ENCODE data around the gene ADAMTS16. TPM values are rescaled to one million over a fixed set of nuclear protein-coding genes. Genes with fewer than 3 reads are reported as not detected.

The ADAMTS16 gene
- total and polyA plus RNA-seq, 9 of the 15 experiments (the other 6 are each of a cell fraction or from before 2014, with no cell fraction given): not detected

DNA sequence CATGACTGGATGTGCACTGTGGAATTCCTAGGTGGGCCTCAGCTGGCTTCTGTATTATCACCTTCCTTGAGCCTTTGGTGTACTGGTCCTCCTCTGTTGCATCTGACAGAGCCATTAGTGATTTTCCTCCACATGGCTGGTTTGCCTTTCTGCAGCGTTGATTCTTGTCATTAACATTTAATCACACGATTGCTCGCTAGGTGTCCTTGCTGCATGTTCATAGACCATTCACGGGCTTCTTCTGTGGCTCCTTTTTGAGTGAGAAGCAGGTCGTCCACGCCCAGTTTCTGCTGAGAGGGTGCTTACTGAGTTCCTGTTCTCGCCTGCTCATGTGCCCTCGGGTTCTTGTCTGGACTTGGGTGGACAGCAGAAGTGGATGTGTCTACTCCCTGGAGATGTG is 29.3 kb downstream of the ADAMTS16 start (continued):
- TF ChIP-seq YY1 (IDR thresholded peaks at IDR 0.05; ENCODE audit: borderline replicate concordance in 1 of 3, control insufficient read depth in 1 of 3, extremely low read depth in 1 of 3, insufficient read depth in 3 of 3, insufficient read length in 1 of 3, insufficient replicate concordance in 2 of 3, low read depth in 1 of 3, low read length in 2 of 3): no peak

DNA sequence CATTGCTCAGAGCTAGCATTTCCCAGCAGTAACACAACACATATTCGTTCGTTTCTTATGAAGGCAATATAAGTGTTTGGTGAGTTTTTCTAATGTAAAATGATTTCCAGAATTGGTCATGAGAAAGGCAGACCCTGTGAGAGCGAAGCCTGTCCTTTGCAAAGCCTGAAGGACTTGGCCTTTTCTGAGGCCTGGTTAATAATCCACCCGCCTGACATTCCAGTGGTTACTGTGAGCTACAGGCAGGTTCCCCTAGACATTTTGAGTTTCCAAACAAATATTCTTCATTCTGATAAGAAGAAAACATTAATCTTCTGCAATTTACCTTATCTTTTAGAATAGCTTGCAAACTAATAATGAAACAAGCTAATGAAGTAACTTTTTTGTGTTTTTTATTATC is 38.0 kb downstream of the ADAMTS16 start:
- Histone ChIP-seq H3K9me1 (ENCODE audit: control insufficient read depth, insufficient read depth, low read length) (no peaks in the 10 kb centered on the region), H3K27ac (ENCODE audit: extremely low read depth, low read depth, low read length) (no peak overlapping the region), H3K4me2 (ENCODE audit: insufficient read depth, low read length) (no peak overlapping the region), H3K79me2 (ENCODE audit: control insufficient read depth, insufficient read depth, low read length) (no peaks in the 10 kb centered on the region), H3K4me1 (replicated peaks in 1 of 2; ENCODE audit: control insufficient read depth in 2 of 2, insufficient read depth in 2 of 2, low read length in 2 of 2) (no peaks in the 10 kb centered on the region), H3K36me3 (ENCODE audit: control insufficient read depth, insufficient read depth, low read length) (no peaks in the 10 kb centered on the region), H4K20me1 (replicated peaks; ENCODE audit: control insufficient read depth, insufficient read depth, low read length) (no peaks in the 10 kb centered on the region), H3K4me3 (no peak overlapping the region), H3K27me3 (ENCODE audit: control insufficient read depth in 2 of 2, insufficient read depth in 2 of 2, low read length in 2 of 2) (peaks cover 0 to 9% of the 10 kb centered on the region in 2 experiments; a peak in 2 of 5 replicates), H2AFZ (ENCODE audit: low read depth, low read length) (no peak overlapping the region), H3K9ac (ENCODE audit: insufficient read depth in 1 of 2, low read depth in 2 of 2, low read length in 2 of 2) (no peak overlapping the region), H3K9me3 (replicated peaks; ENCODE audit: control insufficient read depth, insufficient read depth, low read depth, low read length) (no peaks in the 10 kb centered on the region)
- ChIA-PET POLR2A (no interaction called here), CTCF (ENCODE audit: low intra/inter-chr PET ratio) (no interaction called here)
- ATAC-seq (no peak), FAIRE-seq (no peak), DNase-seq (ENCODE audit: extremely low read depth in 1 of 4, low spot score in 3 of 4) (no peak)
- no TSS peak for BruUV-seq (replicated peaks)
- WGBS (ENCODE audit: insufficient coverage, low coverage, missing lambda C conversion rate): 2% methylated on average over 4 of the region's 4 CpGs
- in situ Hi-C loops (cut with MboI) (no loop called here), intact Hi-C loops (cut with micrococcal nuclease) (no loop called here)
- TF ChIP-seq SETDB1 (IDR thresholded peaks at IDR 0.05; ENCODE audit: low read length) (no peak), ZNF217 (CRISPR knock-in tag; IDR thresholded peaks at IDR 0.05) (no peak), ZNF586 (CRISPR knock-in tag; conservative IDR thresholded peaks at IDR 0.05) (no peak), SMARCB1 (IDR thresholded peaks at IDR 0.05; ENCODE audit: insufficient read length, low read depth) (no peak), ZC3H8 (IDR thresholded peaks at IDR 0.05) (no peak), NEUROD1 (IDR thresholded peaks at IDR 0.05; ENCODE audit: borderline replicate concordance, low read depth, low read length, partially characterized antibody) (no peak), SAFB2 (IDR thresholded peaks at IDR 0.05; ENCODE audit: borderline replicate concordance, low read depth, low read length, severe bottlenecking) (no peak), ZNF79 (CRISPR knock-in tag; IDR thresholded peaks at IDR 0.05; ENCODE audit: low read depth) (no peak), TEAD2 (tag; IDR thresholded peaks at IDR 0.05) (no peak), SOX6 (IDR thresholded peaks at IDR 0.05) (no peak), NFE2L1 (tag; IDR thresholded peaks at IDR 0.05; ENCODE audit: borderline replicate concordance, low read depth) (no peak), SRSF3 (IDR thresholded peaks at IDR 0.05; ENCODE audit: insufficient read depth, low read length) (no peak)
- TF ChIP-seq, protein P1, sequence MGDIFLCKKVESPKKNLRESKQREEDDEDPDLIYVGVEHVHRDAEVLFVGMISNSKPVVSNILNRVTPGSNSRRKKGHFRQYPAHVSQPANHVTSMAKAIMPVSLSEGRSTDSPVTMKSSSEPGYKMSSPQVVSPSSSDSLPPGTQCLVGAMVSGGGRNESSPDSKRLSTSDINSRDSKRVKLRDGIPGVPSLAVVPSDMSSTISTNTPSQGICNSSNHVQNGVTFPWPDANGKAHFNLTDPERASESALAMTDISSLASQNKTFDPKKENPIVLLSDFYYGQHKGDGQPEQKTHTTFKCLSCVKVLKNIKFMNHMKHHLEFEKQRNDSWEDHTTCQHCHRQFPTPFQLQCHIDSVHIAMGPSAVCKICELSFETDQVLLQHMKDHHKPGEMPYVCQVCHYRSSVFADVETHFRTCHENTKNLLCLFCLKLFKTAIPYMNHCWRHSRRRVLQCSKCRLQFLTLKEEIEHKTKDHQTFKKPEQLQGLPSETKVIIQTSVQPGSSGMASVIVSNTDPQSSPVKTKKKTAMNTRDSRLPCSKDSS (IDR thresholded peaks at IDR 0.05; ENCODE audit: low read depth, partially characterized antibody): no peak
